ENCODE results near the gene CCDC3.

GRCh38 chr10:12899546-12899945 lies 102.0 kb downstream of the CCDC3 start:
- TF ChIP-seq EZH2phosphoT487 (IDR thresholded peaks at IDR 0.05; ENCODE audit: borderline replicate concordance, low read depth) (no peak), TEAD4 (IDR thresholded peaks at IDR 0.05; ENCODE audit: borderline replicate concordance, insufficient read depth) (no peak), RAD21 (IDR thresholded peaks at IDR 0.05; ENCODE audit: low read length) (no peak), CTCF (IDR thresholded peaks at IDR 0.05) (no peak), RXRA (IDR thresholded peaks at IDR 0.05; ENCODE audit: borderline replicate concordance, low read depth) (no peak), JUND (IDR thresholded peaks at IDR 0.05) (no peak), SMC3 (IDR thresholded peaks at IDR 0.05; ENCODE audit: low read depth, low read length) (no peak), ELF1 (IDR thresholded peaks at IDR 0.05) (no peak), EP300 (IDR thresholded peaks at IDR 0.05; ENCODE audit: borderline replicate concordance in 1 of 2, low read depth in 1 of 2, low read length in 1 of 2) (no peak), NFIC (IDR thresholded peaks at IDR 0.05; ENCODE audit: borderline replicate concordance) (no peak), POLR2AphosphoS5 (IDR thresholded peaks at IDR 0.05; ENCODE audit: low read depth, low read length) (no peak), NRF1 (IDR thresholded peaks at IDR 0.05; ENCODE audit: low read depth, low read length) (no peak), MAX (IDR thresholded peaks at IDR 0.05; ENCODE audit: low read depth) (no peak)

All from SK-N-SH (cell line).